Karpas-422 (cell line): ENCODE measurements around the gene HOXD8. TPM values are rescaled to one million over a fixed set of nuclear protein-coding genes. Genes with fewer than 3 reads are reported as not detected.
A peak's percentile ranks its signal among the peaks of the same experiment; 100 is the strongest.

ENCODE experiments used
- DNase-seq: peaks from one replicate; pipeline ENCODE4 v3.0.0-alpha.2; 2015
- H2AFZ ChIP-seq: fragments of 200-600 bp; sonication (generic); 2 replicates; pipeline ENCODE4 v1.6.1; 2014; ENCODE audit warnings: antibody characterized with exemption, low read length, mixed read lengths
- H3K27ac ChIP-seq: fragments of 200-600 bp; sonication (generic); 2 replicates; pipeline ENCODE4 v1.5.1; 2014; ENCODE audit warnings: mild to moderate bottlenecking, low read length, moderate library complexity
- H3K27me3 ChIP-seq: fragments of 200-600 bp; sonication (generic); 2 replicates; pipeline ENCODE4 v1.6.1; 2014; ENCODE audit warnings: low read length, mixed read lengths
- H3K36me3 ChIP-seq: fragments of 200-600 bp; sonication (generic); 2 replicates; pipeline ENCODE4 v1.6.1; 2014; ENCODE audit warnings: low read length, mixed read lengths; ENCODE audit not compliant: insufficient read depth
- H3K4me1 ChIP-seq: fragments of 200-600 bp; sonication (generic); 2 replicates; pipeline ENCODE4 v1.6.1; 2014; ENCODE audit warnings: mild to moderate bottlenecking, low read length, mixed read lengths
- H3K4me2 ChIP-seq: fragments of 200-600 bp; sonication (generic); 2 replicates; pipeline ENCODE4 v1.6.1; 2014; ENCODE audit warnings: low read length, low read depth, mild to moderate bottlenecking; ENCODE audit not compliant: poor library complexity, severe bottlenecking
- H3K4me3 ChIP-seq: fragments of 200-600 bp; sonication (generic); 2 replicates; pipeline ENCODE4 v1.5.1; 2014; ENCODE audit warnings: mild to moderate bottlenecking, antibody characterized with exemption, low read length, mixed read lengths
- H3K79me2 ChIP-seq: fragments of 200-600 bp; sonication (generic); 2 replicates; pipeline ENCODE4 v1.6.1; 2014; ENCODE audit warnings: mild to moderate bottlenecking, low read length, mixed read lengths
- H3K9ac ChIP-seq: fragments of 200-600 bp; sonication (generic); 2 replicates; pipeline ENCODE4 v1.6.0; 2014; ENCODE audit warnings: low read length
- H3K9me2 ChIP-seq: fragments of 200-600 bp; sonication (generic), shearing (Covaris generic); replicated peaks from 2 replicates; pipeline ENCODE4 v1.6.0; 2014; ENCODE audit warnings: mild to moderate bottlenecking, low read length, moderate library complexity; ENCODE audit not compliant: insufficient read depth
- H3K9me3 ChIP-seq: fragments of 300-700, 200-600 bp; sonication (generic); 2 replicates; pipeline ENCODE4 v1.6.1; 2014; ENCODE audit warnings: low read length, mixed read lengths
- H4K20me1 ChIP-seq: fragments of 200-600 bp; sonication (generic); 2 replicates; pipeline ENCODE4 v1.6.1; 2014; ENCODE audit warnings: mild to moderate bottlenecking, antibody characterized with exemption, low read length, low read depth; ENCODE audit not compliant: insufficient read depth
- total RNA-seq: library from RNA; depleted of rRNA; stranded (reverse); fragments of >200 nt; shearing (Covaris generic); gene quantifications from 2 replicates; pipeline ENCODE4 v1.2.3, GENCODE V29; 2014; ENCODE audit warnings: low replicate concordance

HOXD8 gene
- total RNA-seq, 1 experiment from 2014 or later = not detected

GRCh38 chr2:176130147-176130956 is 847 bp downstream of the HOXD8 start:
- H3K4me3 ChIP-seq = no peak overlapping the region
- no peak overlapping the region for H3K27ac ChIP-seq
- H3K27me3 ChIP-seq = no peaks in the 10 kb centered on the region
- no peak overlapping the region for H3K9ac ChIP-seq
- no peak for DNase-seq
- H4K20me1 ChIP-seq = no peaks in the 10 kb centered on the region
- no peaks in the 10 kb centered on the region for H3K79me2 ChIP-seq
- peaks cover 21% of the 10 kb centered on the region for H3K4me1 ChIP-seq
- H2AFZ ChIP-seq = no peak overlapping the region
- no peaks in the 10 kb centered on the region for H3K9me2 ChIP-seq
- no peaks in the 10 kb centered on the region for H3K36me3 ChIP-seq
- H3K9me3 ChIP-seq = no peaks in the 10 kb centered on the region
- H3K4me2 ChIP-seq = no peak overlapping the region

GRCh38 chr2:176130957-176131847 is 1.7 kb downstream of the HOXD8 start:
- H4K20me1 ChIP-seq = no peaks in the 10 kb centered on the region
- no peaks in the 10 kb centered on the region for H3K27me3 ChIP-seq
- H3K36me3 ChIP-seq = no peaks in the 10 kb centered on the region
- H3K9me3 ChIP-seq = no peaks in the 10 kb centered on the region
- H3K4me3 ChIP-seq = no peak overlapping the region
- H3K9me2 ChIP-seq = no peaks in the 10 kb centered on the region
- H3K27ac ChIP-seq = no peak overlapping the region
- H2AFZ ChIP-seq = no peak overlapping the region
- H3K79me2 ChIP-seq = no peaks in the 10 kb centered on the region
- H3K9ac ChIP-seq = no peak overlapping the region
- no peak for DNase-seq
- peaks cover 21% of the 10 kb centered on the region for H3K4me1 ChIP-seq
- no peak overlapping the region for H3K4me2 ChIP-seq

GRCh38 chr2:176131848-176132158 is 2.3 kb downstream of the HOXD8 start:
- Histone ChIP-seq H3K36me3 (no peaks in the 10 kb centered on the region), H2AFZ (no peak overlapping the region), H3K9me3 (no peaks in the 10 kb centered on the region), H3K9me2 (no peaks in the 10 kb centered on the region), H3K27ac (no peak overlapping the region), H4K20me1 (no peaks in the 10 kb centered on the region), H3K79me2 (no peaks in the 10 kb centered on the region), H3K9ac (no peak overlapping the region), H3K4me3 (no peak overlapping the region), H3K4me1 (peaks cover 21% of the 10 kb centered on the region), H3K4me2 (no peak overlapping the region), H3K27me3 (no peaks in the 10 kb centered on the region)
- no peak for DNase-seq

GRCh38 chr2:176132205-176133171 is 3.0 kb downstream of the HOXD8 start:
- Histone ChIP-seq H3K4me3 (no peak overlapping the region), H3K4me2 (no peak overlapping the region), H3K27ac (no peak overlapping the region), H4K20me1 (no peaks in the 10 kb centered on the region), H3K9ac (no peak overlapping the region), H3K9me2 (no peaks in the 10 kb centered on the region), H3K79me2 (no peaks in the 10 kb centered on the region), H3K36me3 (no peaks in the 10 kb centered on the region), H3K27me3 (no peaks in the 10 kb centered on the region), H3K4me1 (peaks cover 18% of the 10 kb centered on the region), H3K9me3 (no peaks in the 10 kb centered on the region), H2AFZ (no peak overlapping the region)
- no peak for DNase-seq

- no peak overlapping the region for H3K27ac ChIP-seq
- H4K20me1 ChIP-seq = no peaks in the 10 kb centered on the region
- peak overlapping the region; percentile 82; the same call in 1 of the 2 replicates for H2AFZ ChIP-seq
- no peak overlapping the region for H3K9ac ChIP-seq
- no peak overlapping the region for H3K4me2 ChIP-seq
- no peak overlapping the region for H3K4me3 ChIP-seq
- H3K4me1 ChIP-seq = peaks cover 18% of the 10 kb centered on the region
- no peaks in the 10 kb centered on the region for H3K27me3 ChIP-seq
- no peaks in the 10 kb centered on the region for H3K9me2 ChIP-seq
- no peak for DNase-seq
- no peaks in the 10 kb centered on the region for H3K79me2 ChIP-seq
- H3K9me3 ChIP-seq = no peaks in the 10 kb centered on the region
- no peaks in the 10 kb centered on the region for H3K36me3 ChIP-seq
Observed at GRCh38 chr2:176133389-176133788, 3.9 kb downstream of the HOXD8 start.

- Histone ChIP-seq H3K4me2 (no peak overlapping the region), H3K27me3 (no peaks in the 10 kb centered on the region), H3K9me2 (no peaks in the 10 kb centered on the region), H3K4me3 (no peak overlapping the region), H2AFZ (peak overlapping the region; percentile 82), H3K36me3 (no peaks in the 10 kb centered on the region), H3K27ac (no peak overlapping the region), H3K9me3 (no peaks in the 10 kb centered on the region), H3K4me1 (peaks cover 18% of the 10 kb centered on the region), H4K20me1 (no peaks in the 10 kb centered on the region), H3K9ac (no peak overlapping the region), H3K79me2 (no peaks in the 10 kb centered on the region)
- DNase-seq = no peak
Observed at GRCh38 chr2:176134035-176134434, 4.5 kb downstream of the HOXD8 start.

- Histone ChIP-seq H3K9me3 (no peaks in the 10 kb centered on the region), H3K79me2 (no peaks in the 10 kb centered on the region), H3K9ac (no peak overlapping the region), H3K9me2 (no peaks in the 10 kb centered on the region), H3K27ac (no peak overlapping the region), H2AFZ (peak overlapping the region; percentile 82), H3K4me1 (peaks cover 19% of the 10 kb centered on the region), H3K4me2 (no peak overlapping the region), H4K20me1 (no peaks in the 10 kb centered on the region), H3K36me3 (no peaks in the 10 kb centered on the region), H3K4me3 (no peak overlapping the region), H3K27me3 (no peaks in the 10 kb centered on the region)
- no peak for DNase-seq
Observed at GRCh38 chr2:176135035-176135440, 5.5 kb downstream of the HOXD8 start.
